Astrocyte of the spinal cord (primary cell): ENCODE data around the gene STAT6.

ENCODE experiments used
- DNase-seq: peaks from one replicate; pipeline ENCODE4 v3.0.0; 2011; ENCODE audit warnings: low read depth, low spot score
- H3K4me3 ChIP-seq: 2 replicates; pipeline ENCODE4 v1.5.1; 2011; ENCODE audit warnings: low read depth, mild to moderate bottlenecking, low read length, moderate library complexity
- CTCF ChIP-seq: IDR thresholded peaks from 2 replicates; pipeline ENCODE4 v1.5.1; 2012; ENCODE audit warnings: low read depth, mild to moderate bottlenecking, low read length, inconsistent platforms
- in situ Hi-C: cut with HindIII; loops from 2 replicates; pipeline ENCODE4 v1.10.0; 2017; ENCODE audit warnings: low sequenced_read_pairs

The STAT6 gene

GRCh38 chr12:57096099-57096572 lies 15.0 kb downstream of the STAT6 start:
- H3K4me3 ChIP-seq, result no peak overlapping the region
- no peak for TF ChIP-seq CTCF
- no peak for DNase-seq
- in situ Hi-C loops, result no loop called here

- TF ChIP-seq CTCF, result no peak
- DNase-seq, result no peak
- in situ Hi-C loops, result no loop called here
- no peak overlapping the region for H3K4me3 ChIP-seq
These were observed 15.7 kb downstream of the STAT6 start for GRCh38 chr12:57095440-57095839.

- in situ Hi-C loops, result no loop called here
- no peak overlapping the region for H3K4me3 ChIP-seq
- TF ChIP-seq CTCF, result no peak
- no peak for DNase-seq
These were observed 16.7 kb downstream of the STAT6 start for GRCh38 chr12:57094208-57095160.

- in situ Hi-C loops, result no loop called here
- peak; percentile 71 for TF ChIP-seq CTCF
- peak; percentile 81 for DNase-seq
- H3K4me3 ChIP-seq, result no peak overlapping the region
These were observed 17.6 kb downstream of the STAT6 start for GRCh38 chr12:57093415-57094207.

GRCh38 chr12:57092876-57093414 lies 18.2 kb downstream of the STAT6 start:
- TF ChIP-seq CTCF, result no peak
- in situ Hi-C loops, result no loop called here
- no peak overlapping the region for H3K4me3 ChIP-seq
- no peak for DNase-seq

GRCh38 chr12:57092529-57092862 lies 18.7 kb downstream of the STAT6 start:
- H3K4me3 ChIP-seq, result no peak overlapping the region
- TF ChIP-seq CTCF, result no peak
- no peak for DNase-seq
- in situ Hi-C loops, result no loop called here
